AG10803 (cell line): ENCODE data around the gene ATF2.
"Not testable (repeated sequence)": the region's sequence is repeated elsewhere in the genome, so short reads cannot be mapped to it uniquely, and the experiment has no call there.

Experiments used
- DNase-seq: peaks from one replicate; pipeline ENCODE4 v3.0.0; 2010; ENCODE audit warnings: low read depth
- H3K4me3 ChIP-seq: 2 replicates; pipeline ENCODE4 v1.5.1; 2011; ENCODE audit warnings: mild to moderate bottlenecking, low read length, control low read depth
- TF ChIP-seq, protein P1 (sequence below): conservative IDR thresholded peaks from 2 replicates; pipeline ENCODE4 v1.5.1; 2011; ENCODE audit warnings: mild to moderate bottlenecking, low read length, control low read depth, inconsistent platforms

Gene ATF2

DNA sequence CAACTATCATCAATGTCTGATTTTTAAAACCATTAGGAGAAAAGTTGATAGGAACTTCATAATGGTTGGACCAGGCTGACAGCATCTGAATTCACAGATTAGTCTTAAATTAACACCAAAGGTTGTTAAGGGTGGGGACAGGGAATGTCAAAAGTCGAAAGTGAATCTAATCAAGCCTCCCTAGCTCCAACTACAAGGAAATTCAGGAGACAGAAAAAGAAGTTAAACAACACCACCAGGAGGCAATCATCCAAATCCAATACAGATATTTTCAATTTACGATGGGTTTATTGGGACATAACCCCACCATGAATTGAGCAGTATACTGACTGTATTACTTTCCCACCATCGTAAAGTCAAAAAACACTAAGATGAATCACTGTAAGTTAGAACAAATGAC lies 32.8 kb downstream of the ATF2 start:
- DNase-seq: no peak
- TF ChIP-seq, protein P1, sequence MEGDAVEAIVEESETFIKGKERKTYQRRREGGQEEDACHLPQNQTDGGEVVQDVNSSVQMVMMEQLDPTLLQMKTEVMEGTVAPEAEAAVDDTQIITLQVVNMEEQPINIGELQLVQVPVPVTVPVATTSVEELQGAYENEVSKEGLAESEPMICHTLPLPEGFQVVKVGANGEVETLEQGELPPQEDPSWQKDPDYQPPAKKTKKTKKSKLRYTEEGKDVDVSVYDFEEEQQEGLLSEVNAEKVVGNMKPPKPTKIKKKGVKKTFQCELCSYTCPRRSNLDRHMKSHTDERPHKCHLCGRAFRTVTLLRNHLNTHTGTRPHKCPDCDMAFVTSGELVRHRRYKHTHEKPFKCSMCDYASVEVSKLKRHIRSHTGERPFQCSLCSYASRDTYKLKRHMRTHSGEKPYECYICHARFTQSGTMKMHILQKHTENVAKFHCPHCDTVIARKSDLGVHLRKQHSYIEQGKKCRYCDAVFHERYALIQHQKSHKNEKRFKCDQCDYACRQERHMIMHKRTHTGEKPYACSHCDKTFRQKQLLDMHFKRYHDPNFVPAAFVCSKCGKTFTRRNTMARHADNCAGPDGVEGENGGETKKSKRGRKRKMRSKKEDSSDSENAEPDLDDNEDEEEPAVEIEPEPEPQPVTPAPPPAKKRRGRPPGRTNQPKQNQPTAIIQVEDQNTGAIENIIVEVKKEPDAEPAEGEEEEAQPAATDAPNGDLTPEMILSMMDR: no peak
- no peak overlapping the region for H3K4me3 ChIP-seq

DNA sequence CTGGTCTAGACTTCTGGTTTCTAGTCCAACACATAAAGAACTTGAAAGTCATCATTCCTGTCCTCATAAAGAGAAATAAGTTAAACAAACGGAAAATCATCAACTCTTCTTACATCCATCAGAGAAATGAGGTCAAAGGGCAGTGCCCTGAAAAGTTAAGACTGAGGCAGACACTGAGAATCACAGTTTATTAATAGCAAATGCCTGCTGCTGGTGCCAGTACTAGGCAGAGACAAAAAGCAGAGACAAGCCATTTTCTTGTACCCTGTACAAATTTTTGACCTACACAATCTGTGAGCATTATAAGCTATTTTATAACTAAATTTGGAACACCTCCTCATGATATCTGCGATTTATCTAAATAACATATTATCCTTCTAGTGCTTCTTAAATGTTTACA lies 36.8 kb downstream of the ATF2 start:
- TF ChIP-seq, protein P1: no peak
- no peak for DNase-seq
- H3K4me3 ChIP-seq: no peak overlapping the region

DNA sequence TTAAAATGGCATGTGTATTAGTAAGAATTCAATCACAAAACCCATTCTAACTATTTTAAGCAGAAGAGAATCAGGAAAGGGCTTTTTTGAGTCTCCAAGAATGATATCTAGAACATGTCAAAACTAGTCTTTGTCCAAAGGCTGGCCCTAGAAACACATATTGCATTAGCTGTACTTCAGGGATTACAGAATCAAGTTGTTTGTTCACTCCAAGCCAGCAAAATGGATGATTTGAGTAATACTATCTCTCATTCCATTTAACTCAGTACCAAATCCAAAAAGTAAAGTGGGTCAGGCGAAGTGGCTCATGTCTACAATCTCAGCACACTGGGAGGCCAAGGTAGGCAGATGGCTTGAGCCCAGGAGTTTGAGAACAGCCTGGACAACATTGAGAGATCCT lies 41.3 kb downstream of the ATF2 start:
- H3K4me3 ChIP-seq: no peak overlapping the region
- TF ChIP-seq, protein P1: no peak
- no peak for DNase-seq

DNA sequence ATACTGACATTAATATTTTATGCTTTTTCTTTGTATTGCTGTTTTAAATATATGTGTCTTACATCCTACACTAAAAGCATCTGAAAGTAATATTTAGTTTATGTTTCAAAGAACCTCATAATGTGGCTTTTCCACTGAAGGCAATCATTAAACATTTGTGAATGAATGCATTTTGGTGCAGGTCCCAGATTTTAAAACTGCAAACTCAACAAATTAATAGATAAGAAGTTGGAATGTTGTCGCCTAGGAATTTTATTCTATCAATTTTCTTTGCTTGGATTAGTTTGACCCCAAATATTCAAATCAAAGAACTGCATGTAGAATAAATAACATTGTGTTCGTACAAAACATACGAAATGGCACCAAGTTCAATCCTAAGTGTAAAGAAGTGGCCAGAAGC lies 44.7 kb downstream of the ATF2 start:
- no peak for DNase-seq
- no peak overlapping the region for H3K4me3 ChIP-seq
- TF ChIP-seq, protein P1: no peak

DNA sequence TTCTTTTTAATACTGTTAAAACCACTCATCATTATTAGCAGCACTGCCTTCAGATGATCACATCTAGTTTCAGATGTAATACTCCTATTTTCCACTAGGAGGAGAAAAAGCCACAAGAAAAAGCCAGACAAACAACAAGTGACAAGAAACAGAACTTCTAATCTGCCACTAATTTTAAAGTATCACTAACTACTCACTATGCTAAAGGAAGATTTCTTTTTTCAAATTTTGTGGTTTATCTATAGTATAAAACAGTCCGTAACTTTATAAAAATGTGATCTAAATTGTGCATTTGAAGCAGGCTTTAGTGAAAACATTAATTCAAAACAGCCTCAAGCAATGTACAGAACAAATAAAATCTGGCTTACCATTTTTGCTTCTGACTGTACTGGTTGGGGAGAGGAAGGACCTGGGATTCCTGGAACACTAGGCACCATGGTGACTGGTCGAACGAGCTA lies 56.8 kb downstream of the ATF2 start:
- peak; percentile 47 for DNase-seq
- TF ChIP-seq, protein P1: peak; percentile 84

DNA sequence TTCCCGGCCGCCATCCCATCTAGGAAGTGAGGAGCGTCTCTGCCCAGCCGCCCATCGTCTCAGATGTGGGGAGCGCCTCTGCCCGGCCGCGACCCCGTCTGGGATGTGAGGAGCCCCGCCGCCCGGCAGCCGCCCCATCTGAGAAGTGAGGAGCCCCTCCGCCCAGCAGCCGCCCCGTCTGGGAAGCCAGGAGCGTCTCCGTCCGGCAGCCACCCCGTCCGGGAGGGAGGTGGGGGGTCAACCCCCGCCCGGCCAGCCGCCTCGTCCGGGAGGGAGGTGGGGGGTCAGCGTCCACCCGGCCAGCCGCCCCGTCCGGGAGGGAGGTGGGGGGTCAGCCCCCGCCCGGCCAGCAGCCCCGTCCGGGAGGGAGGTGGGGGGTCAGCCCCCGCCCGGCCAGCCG lies 59.9 kb downstream of the ATF2 start:
- DNase-seq: not testable (repeated sequence)

More for the DNA sequence above, 56.8 kb downstream of the ATF2 start:
- no peak overlapping the region for H3K4me3 ChIP-seq

DNA sequence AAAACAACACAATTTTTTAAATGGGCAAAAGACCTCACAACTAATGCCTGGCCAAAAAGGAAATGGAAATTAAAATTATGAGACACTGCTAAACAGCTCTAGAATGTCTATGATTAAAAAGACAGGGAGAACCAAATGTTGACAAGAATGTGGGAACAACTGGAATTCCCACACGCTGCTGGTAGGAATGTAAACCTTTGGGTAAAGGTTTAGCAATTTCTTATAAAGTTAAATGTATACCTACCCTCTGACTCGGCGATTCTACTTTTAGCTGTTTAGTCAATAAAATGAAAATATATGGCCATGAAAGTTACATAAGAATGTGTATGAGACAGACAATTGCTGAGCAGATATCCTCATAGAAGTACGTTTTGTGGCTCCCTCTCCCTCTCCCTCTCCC lies 60.9 kb downstream of the ATF2 start:
- no peak overlapping the region for H3K4me3 ChIP-seq
- TF ChIP-seq, protein P1: no peak
- peak; percentile 19 for DNase-seq

More for the DNA sequence above, 59.9 kb downstream of the ATF2 start:
- H3K4me3 ChIP-seq: not testable (repeated sequence)

DNA sequence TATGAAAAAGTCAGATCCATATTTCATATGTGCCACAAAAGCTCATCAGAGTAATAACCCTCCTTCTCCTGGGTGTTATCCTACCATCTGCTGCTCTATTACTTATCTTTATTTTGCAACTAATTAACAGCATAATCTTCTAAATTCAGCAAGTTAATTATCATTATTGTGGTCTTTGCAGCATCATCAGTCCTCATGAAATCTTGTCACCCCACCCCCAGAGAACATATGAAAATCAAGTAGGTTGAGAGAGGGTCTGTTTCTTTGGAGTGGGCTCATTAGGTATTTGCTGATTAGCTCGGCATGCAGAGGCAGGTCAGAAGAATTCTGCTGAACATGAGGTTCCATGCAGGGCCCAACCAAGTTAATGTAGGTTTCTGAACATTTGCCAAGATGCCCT lies 64.8 kb downstream of the ATF2 start:
- TF ChIP-seq, protein P1: no peak
- DNase-seq: no peak
- H3K4me3 ChIP-seq: no peak overlapping the region
